Stimulated activated CD4-positive, alpha-beta T cell treated with anti-CD3 and anti-CD28 coated beads, Interleukin-1b, Interleukin-23, amount 100 ng/mL, for 24 hours (primary cell): ENCODE measurements around the gene C8A.
A peak's percentile ranks its signal among the peaks of the same experiment; 100 is the strongest.

Experiments
- DNase-seq, 4 experiments: peaks; one replicate each; pipeline ENCODE4 v3.0.0-alpha.2; 2020; ENCODE audit warnings: low read depth in 4 of 4, low spot score in 1 of 4

C8A gene

GRCh38 chr1:56854521-56855099 is at the start of gene C8A:
C8A (plus strand) TSS chr1:56854797; CDS start chr1:56854902, 105 bp downstream.
- no peak for DNase-seq

GRCh38 chr1:56806804-56807203 is 47.8 kb upstream of the C8A start:
- DNase-seq, result no peak

- DNase-seq, result no peak
These were observed 46.2 kb upstream of the C8A start for GRCh38 chr1:56808410-56808809.

- no peak for DNase-seq
These were observed 43.3 kb upstream of the C8A start for GRCh38 chr1:56811331-56811730.

- DNase-seq, result no peak
These were observed 40.4 kb upstream of the C8A start for GRCh38 chr1:56814205-56814604.

GRCh38 chr1:56816264-56816663 is 38.3 kb upstream of the C8A start:
- no peak for DNase-seq

- no peak for DNase-seq
These were observed 37.7 kb upstream of the C8A start for GRCh38 chr1:56816909-56817308.

GRCh38 chr1:56817716-56818463 is 36.7 kb upstream of the C8A start:
- DNase-seq, result no peak

- no peak for DNase-seq
These were observed 35.2 kb upstream of the C8A start, which contains the start of gene FYB2 for GRCh38 chr1:56819387-56819899. FYB2 (minus strand) TSS chr1:56819404; CDS start chr1:56819290, 114 bp downstream.

GRCh38 chr1:56820755-56821461 is 33.7 kb upstream of the C8A start:
- peak; percentile 38 to 66 (median 54) for DNase-seq

- DNase-seq, result no peak
These were observed 33.2 kb upstream of the C8A start for GRCh38 chr1:56821462-56821797.

- no peak for DNase-seq
These were observed 30.3 kb upstream of the C8A start for GRCh38 chr1:56824271-56824670.

GRCh38 chr1:56824938-56825337 is 29.7 kb upstream of the C8A start:
- no peak for DNase-seq

- DNase-seq, result no peak
These were observed 29.2 kb upstream of the C8A start for GRCh38 chr1:56825436-56825835.

GRCh38 chr1:56827711-56828110 is 26.9 kb upstream of the C8A start:
- DNase-seq, result no peak

- no peak for DNase-seq
These were observed 24.5 kb upstream of the C8A start for GRCh38 chr1:56830052-56830451.

- peak; percentile 25 to 55 (median 48) for DNase-seq
These were observed 22.5 kb upstream of the C8A start for GRCh38 chr1:56831871-56832693.

GRCh38 chr1:56833088-56833487 is 21.5 kb upstream of the C8A start:
- no peak for DNase-seq

- DNase-seq, result no peak
These were observed 20.3 kb upstream of the C8A start for GRCh38 chr1:56834137-56834900.

- DNase-seq, result no peak
These were observed 18.9 kb upstream of the C8A start for GRCh38 chr1:56835657-56836056.
